ENCODE data around the gene NAXD.

DNA sequence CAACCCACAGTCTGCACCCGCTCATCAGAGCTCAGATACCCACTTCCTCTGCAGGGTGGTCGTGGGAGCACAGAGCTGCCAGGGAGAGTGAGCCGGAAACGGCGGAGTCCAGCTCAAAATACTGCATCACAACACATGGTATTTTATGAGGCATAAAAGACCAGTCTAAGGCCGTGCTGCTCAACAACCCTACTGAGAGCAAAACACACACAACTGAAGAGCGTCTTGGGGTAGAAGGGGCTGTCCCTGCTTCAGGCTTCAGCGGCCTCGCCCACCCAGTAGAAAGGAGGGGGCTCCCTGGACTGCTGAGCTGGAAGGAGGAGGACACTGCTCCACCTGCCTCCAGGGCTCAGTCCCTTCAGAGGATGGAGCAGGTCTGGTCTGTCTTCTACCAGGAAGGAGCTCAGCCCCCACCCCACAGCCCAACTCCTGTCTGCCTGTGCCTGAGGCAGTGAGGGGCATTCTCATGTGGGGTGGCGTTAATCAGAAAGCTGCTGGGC is 36.9 kb downstream of the NAXD start:
- TF ChIP-seq POLR2A (IDR thresholded peaks at IDR 0.05) (no peak), CTCF (IDR thresholded peaks at IDR 0.05) (no peak)

All from uterus (tissue), 2 donors.